Retinal pigment epithelial cell (primary cell): ENCODE results near the gene C22orf39.

ENCODE experiments used
- DNase-seq: peaks from one replicate; pipeline ENCODE4 v3.0.0-alpha.2; 2010; ENCODE audit warnings: low read depth
- H3K4me3 ChIP-seq: 2 replicates; pipeline ENCODE4 v1.5.1; 2011; ENCODE audit warnings: mild to moderate bottlenecking, low read length, control low read depth, moderate library complexity
- CTCF ChIP-seq: conservative IDR thresholded peaks from 2 replicates; pipeline ENCODE4 v1.5.1; 2011; ENCODE audit warnings: low read depth, low read length, control low read depth, inconsistent platforms

The C22orf39 gene

GRCh38 chr22:19434829-19435580 is 12.5 kb downstream of the C22orf39 start:
- H3K4me3 ChIP-seq = no peak overlapping the region
- no peak for TF ChIP-seq CTCF
- DNase-seq = no peak

- no peak for DNase-seq
- no peak for TF ChIP-seq CTCF
- no peak overlapping the region for H3K4me3 ChIP-seq
Measured at GRCh38 chr22:19434401-19434800, 13.1 kb downstream of the C22orf39 start.

GRCh38 chr22:19432133-19432851 is 15.2 kb downstream of the C22orf39 start, which contains the start of gene MRPL40:
Gene MRPL40, plus strand, starts transcription at chr22:19432545. Its CDS starts 10 bp downstream, at chr22:19432555.
- H3K4me3 ChIP-seq = peak within 1 kb of the TSS; percentile 87
- TF ChIP-seq CTCF = no peak
- DNase-seq = peak; percentile 77

GRCh38 chr22:19431649-19432132 is 15.8 kb downstream of the C22orf39 start, which contains the start of gene HIRA:
Gene HIRA, minus strand, starts transcription at chr22:19431733. Its CDS starts 257 bp downstream, at chr22:19431476.
- H3K4me3 ChIP-seq = peak within 1 kb of the TSS; percentile 87
- peak; percentile 47 for DNase-seq
- no peak for TF ChIP-seq CTCF

- no peak for DNase-seq
- H3K4me3 ChIP-seq = peak overlapping the region; percentile 85
- peak; percentile 34 for TF ChIP-seq CTCF
Measured at GRCh38 chr22:19430890-19431541, 16.5 kb downstream of the C22orf39 start.

GRCh38 chr22:19429950-19430889 is 17.3 kb downstream of the C22orf39 start:
- H3K4me3 ChIP-seq = peak overlapping the region; percentile 85
- DNase-seq = no peak
- no peak for TF ChIP-seq CTCF
